Uterus (tissue), 4 donors: ENCODE results near the gene UXS1. TPM values are rescaled to one million over a fixed set of nuclear protein-coding genes. Genes with fewer than 3 reads are reported as not detected.
A peak's percentile ranks its signal among the peaks of the same experiment; 100 is the strongest.

Source experiments
- DNase-seq, 2 donors: peaks; one replicate each; pipeline ENCODE4 v3.0.0-alpha.2; 2019 to 2020
- H3K27ac ChIP-seq, 2 donors: fragments of 200-600 bp; sonication (generic); 1 replicate in 1 of 2; 2 replicates in 1 of 2; pipeline ENCODE4 v1.5.1; 2016 to 2018
- H3K27me3 ChIP-seq, 2 donors: fragments of 200-600 bp; sonication (generic); one replicate each; pipeline ENCODE4 v1.5.1; 2018 to 2019; ENCODE audit warnings: control low read depth in 1 of 2
- H3K36me3 ChIP-seq, 2 donors: fragments of 200-600 bp; sonication (generic); one replicate each; pipeline ENCODE4 v1.5.1; 2019; ENCODE audit warnings: control low read depth in 1 of 2
- H3K4me1 ChIP-seq, 2 donors: fragments of 200-600 bp; sonication (generic); one replicate each; pipeline ENCODE4 v1.5.1; 2018 to 2019; ENCODE audit warnings: control low read depth in 1 of 2
- H3K4me3 ChIP-seq, 2 donors: fragments of 200-600 bp; sonication (generic); 1 replicate in 1 of 2; 2 replicates in 1 of 2; pipeline ENCODE4 v1.5.1; 2018 to 2019; ENCODE audit warnings: mild to moderate bottlenecking in 1 of 2
- H3K9me3 ChIP-seq, 2 donors: fragments of 200-600 bp; sonication (generic); one replicate each; pipeline ENCODE4 v1.5.1; 2019; ENCODE audit warnings: control low read depth in 1 of 2
- POLR2A ChIP-seq, 2 donors: fragments of 450-650 bp; IDR thresholded peaks; one replicate each; pipeline ENCODE4 v1.6.1; 2016; ENCODE audit warnings: antibody characterized with exemption in 2 of 2, mild to moderate bottlenecking in 1 of 2, moderate library complexity in 1 of 2
- intact Hi-C: fragments of 100-400 bp; cut with DNase I; formaldehyde crosslinking; loops from one replicate; pipeline ENCODE4 v1.15.1; 2023; ENCODE audit warnings: low total_unique reads
- total RNA-seq, 4 donors: library from RNA; depleted of rRNA in 3 of 4; stranded (reverse); fragments of >200 nt in 3 of 4; gene quantifications; one replicate each; pipeline versions ENCODE4 v1.1.0 to v1.2.4, GENCODE V29; 2014 to 2023
- TF ChIP-seq, protein P1 (sequence below), 4 experiments: fragments of 200-600 bp in 2 of 4; fragments of 450-650 bp in 2 of 4; sonication (generic) in 2 of 4; IDR thresholded peaks; one replicate each; pipeline ENCODE4 v1.5.1; 2016 to 2019; ENCODE audit warnings: antibody characterized with exemption in 4 of 4, mild to moderate bottlenecking in 2 of 4, moderate library complexity in 1 of 4
- donor health status: DM: yes; HTN: yes; CAD: no.

UXS1 gene
- total RNA-seq, 4 donors from 2014 or later, result 26.2 to 103 (median 74.8) TPM

DNA sequence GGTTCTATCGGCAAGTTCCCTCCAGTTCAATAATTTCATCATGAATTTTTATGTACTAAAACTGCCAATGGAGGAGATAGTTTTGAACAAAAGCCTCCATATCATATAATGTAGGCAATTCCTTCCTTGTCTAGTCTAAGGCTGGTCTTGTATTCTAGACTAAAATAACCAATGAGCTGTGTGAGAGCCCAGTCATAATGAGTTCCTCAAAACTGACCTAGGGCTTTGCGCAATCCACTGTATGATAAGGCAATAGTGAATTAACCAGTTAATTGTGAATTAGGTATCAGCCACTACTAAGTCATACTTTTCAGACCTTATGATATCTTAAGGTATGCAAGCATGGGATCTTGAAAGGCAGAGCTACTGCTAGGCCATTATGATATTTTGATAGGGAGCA lies 7.6 kb upstream of the UXS1 start:
- H3K9me3 ChIP-seq, result no peaks in the 10 kb centered on the region
- H3K27ac ChIP-seq, result no peak overlapping the region
- no peaks in the 10 kb centered on the region for H3K36me3 ChIP-seq
- H3K4me1 ChIP-seq, result no peaks in the 10 kb centered on the region
- no peak for DNase-seq
- H3K27me3 ChIP-seq, result no peaks in the 10 kb centered on the region
- no peak for TF ChIP-seq POLR2A (IDR thresholded peaks at IDR 0.05)
- TF ChIP-seq, protein P1, sequence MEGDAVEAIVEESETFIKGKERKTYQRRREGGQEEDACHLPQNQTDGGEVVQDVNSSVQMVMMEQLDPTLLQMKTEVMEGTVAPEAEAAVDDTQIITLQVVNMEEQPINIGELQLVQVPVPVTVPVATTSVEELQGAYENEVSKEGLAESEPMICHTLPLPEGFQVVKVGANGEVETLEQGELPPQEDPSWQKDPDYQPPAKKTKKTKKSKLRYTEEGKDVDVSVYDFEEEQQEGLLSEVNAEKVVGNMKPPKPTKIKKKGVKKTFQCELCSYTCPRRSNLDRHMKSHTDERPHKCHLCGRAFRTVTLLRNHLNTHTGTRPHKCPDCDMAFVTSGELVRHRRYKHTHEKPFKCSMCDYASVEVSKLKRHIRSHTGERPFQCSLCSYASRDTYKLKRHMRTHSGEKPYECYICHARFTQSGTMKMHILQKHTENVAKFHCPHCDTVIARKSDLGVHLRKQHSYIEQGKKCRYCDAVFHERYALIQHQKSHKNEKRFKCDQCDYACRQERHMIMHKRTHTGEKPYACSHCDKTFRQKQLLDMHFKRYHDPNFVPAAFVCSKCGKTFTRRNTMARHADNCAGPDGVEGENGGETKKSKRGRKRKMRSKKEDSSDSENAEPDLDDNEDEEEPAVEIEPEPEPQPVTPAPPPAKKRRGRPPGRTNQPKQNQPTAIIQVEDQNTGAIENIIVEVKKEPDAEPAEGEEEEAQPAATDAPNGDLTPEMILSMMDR (IDR thresholded peaks at IDR 0.05), result no peak
- intact Hi-C loops, result no loop called here
- no peak overlapping the region for H3K4me3 ChIP-seq

DNA sequence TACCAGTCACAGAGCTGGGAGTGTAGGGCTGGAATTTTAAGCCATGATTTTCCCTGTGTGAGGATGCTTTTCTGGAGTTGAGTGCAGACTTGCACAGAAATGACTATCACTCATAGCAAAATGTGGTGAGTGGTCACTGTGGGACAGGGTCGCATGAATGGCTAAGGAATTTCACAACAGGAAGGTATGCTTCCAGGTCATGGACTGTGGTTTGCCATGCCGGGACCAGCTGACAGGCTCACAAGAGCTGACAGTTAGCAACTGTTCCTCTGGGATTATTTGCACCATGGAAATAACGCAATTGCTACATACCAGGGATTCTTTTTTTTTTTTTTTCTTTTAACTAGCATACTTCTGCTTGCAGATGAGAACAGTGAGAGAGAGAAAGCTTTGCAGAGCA lies 3.8 kb upstream of the UXS1 start:
- Histone ChIP-seq H3K36me3 (no peaks in the 10 kb centered on the region), H3K9me3 (no peaks in the 10 kb centered on the region), H3K4me1 (no peaks in the 10 kb centered on the region), H3K27ac (no peak overlapping the region), H3K27me3 (no peaks in the 10 kb centered on the region), H3K4me3 (no peak overlapping the region)
- TF ChIP-seq, protein P1 (IDR thresholded peaks at IDR 0.05), result no peak
- no peak for TF ChIP-seq POLR2A (IDR thresholded peaks at IDR 0.05)
- no peak for DNase-seq
- intact Hi-C loops, result loop anchor here (10.0 kb wide), 1 partner anchor 453 kb away; the partner anchor contains the start of gene NCK2

DNA sequence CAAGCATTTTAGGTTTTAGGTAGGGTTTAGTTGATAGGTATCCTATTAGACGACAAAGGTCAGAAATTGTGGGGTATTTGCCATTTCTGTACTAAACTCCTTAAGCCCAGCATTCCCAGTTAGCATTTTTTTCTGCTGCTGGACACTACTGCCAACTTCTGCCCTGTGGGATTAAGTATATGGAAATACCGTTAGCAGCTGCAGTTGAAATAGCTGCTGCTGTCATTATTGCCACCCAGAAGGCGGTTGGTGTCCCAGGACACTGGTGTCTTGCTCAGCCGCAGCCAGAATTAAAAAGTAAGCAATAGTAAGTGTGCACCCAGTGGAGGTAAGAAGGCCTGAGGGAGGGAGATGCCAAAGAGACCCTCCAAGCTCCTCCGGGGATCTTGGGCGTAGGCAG lies 1.9 kb upstream of the UXS1 start:
- no peaks in the 10 kb centered on the region for H3K9me3 ChIP-seq
- no peak overlapping the region for H3K4me3 ChIP-seq
- DNase-seq, result no peak
- no peaks in the 10 kb centered on the region for H3K27me3 ChIP-seq
- TF ChIP-seq, protein P1 (IDR thresholded peaks at IDR 0.05), result no peak
- no peak for TF ChIP-seq POLR2A (IDR thresholded peaks at IDR 0.05)
- intact Hi-C loops, result loop anchor here (10.0 kb wide), 1 partner anchor 451 kb away; the partner anchor contains the start of gene NCK2
- no peaks in the 10 kb centered on the region for H3K36me3 ChIP-seq
- H3K27ac ChIP-seq, result no peak overlapping the region
- no peaks in the 10 kb centered on the region for H3K4me1 ChIP-seq

DNA sequence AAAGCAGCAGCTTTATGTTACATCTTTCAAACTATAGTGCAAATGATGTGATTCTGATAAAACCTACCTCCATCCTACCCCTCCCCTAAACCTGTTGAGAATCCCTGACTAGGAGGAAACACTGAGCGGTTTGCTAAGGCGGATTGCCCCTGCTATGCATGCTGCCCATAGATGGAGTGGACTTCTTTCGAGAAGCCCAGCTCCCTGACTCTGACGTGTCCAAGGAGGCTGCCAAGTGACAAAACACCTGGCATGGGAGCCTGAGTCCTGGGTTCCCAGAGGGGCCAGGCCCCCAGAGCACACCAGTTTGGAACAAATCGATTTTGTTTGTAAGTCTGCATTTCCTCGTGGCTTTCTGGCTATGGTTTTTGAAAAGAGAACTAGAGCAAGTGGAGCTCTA lies 1.4 kb upstream of the UXS1 start:
- no peak overlapping the region for H3K27ac ChIP-seq
- no peaks in the 10 kb centered on the region for H3K9me3 ChIP-seq
- no peak for DNase-seq
- intact Hi-C loops, result loop anchor here (10.0 kb wide), 1 partner anchor 451 kb away; the partner anchor contains the start of gene NCK2
- no peaks in the 10 kb centered on the region for H3K36me3 ChIP-seq
- H3K27me3 ChIP-seq, result no peaks in the 10 kb centered on the region
- TF ChIP-seq, protein P1 (IDR thresholded peaks at IDR 0.05), result no peak
- TF ChIP-seq POLR2A (IDR thresholded peaks at IDR 0.05), result no peak
- no peaks in the 10 kb centered on the region for H3K4me1 ChIP-seq
- no peak overlapping the region for H3K4me3 ChIP-seq

DNA sequence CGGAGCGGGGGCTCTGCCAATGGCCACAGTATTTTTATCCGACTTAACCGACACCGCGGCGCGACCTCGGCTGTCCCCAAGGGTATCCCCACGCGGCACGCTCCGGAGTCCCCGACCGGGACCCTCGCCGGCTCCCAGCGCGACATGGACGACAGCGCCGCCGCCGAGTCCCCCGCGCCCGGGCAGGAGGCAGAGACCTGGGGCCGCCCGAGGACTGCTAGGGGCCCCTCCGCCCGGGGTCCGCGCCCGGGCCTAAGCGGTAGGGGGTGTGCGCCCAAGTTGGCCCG lies 468 bp downstream of the UXS1 start:
- no peaks in the 10 kb centered on the region for H3K9me3 ChIP-seq
- no peaks in the 10 kb centered on the region for H3K36me3 ChIP-seq
- H3K4me3 ChIP-seq, result peak overlapping the region; percentile 75 to 92
- H3K4me1 ChIP-seq, result no peaks in the 10 kb centered on the region
- peak overlapping the region; percentile 70 to 80 for H3K27ac ChIP-seq
- no peaks in the 10 kb centered on the region for H3K27me3 ChIP-seq
- TF ChIP-seq POLR2A (IDR thresholded peaks at IDR 0.05), result no peak
- TF ChIP-seq, protein P1 (IDR thresholded peaks at IDR 0.05), result no peak
- intact Hi-C loops, result loop anchor here (10.0 kb wide), 1 partner anchor 449 kb away; the partner anchor contains the start of gene NCK2
- DNase-seq, result peak in 1 of 2 donors; percentile 24
